SHP77 treated with DMSO at 0.1 percent for 48 hours (cell line): ENCODE results near the gene C16orf89.
"Not testable (repeated sequence)": the region's sequence is repeated elsewhere in the genome, so short reads cannot be mapped to it uniquely, and the experiment has no call there.

ENCODE experiments used
- DNase-seq: peaks from one replicate; lab custom pipeline; 2025; lab: John Stamatoyannopoulos, UW

The C16orf89 gene

GRCh38 chr16:5060073-5060641 is 5.6 kb downstream of the C16orf89 start:
- no peak for DNase-seq

GRCh38 chr16:5059386-5060072 is 6.2 kb downstream of the C16orf89 start:
- DNase-seq: no peak

- no peak for DNase-seq
Observed at GRCh38 chr16:5058476-5058875, 7.3 kb downstream of the C16orf89 start.

GRCh38 chr16:5056352-5056751 is 9.4 kb downstream of the C16orf89 start:
- no peak for DNase-seq

- DNase-seq: no peak
Observed at GRCh38 chr16:5054876-5055865, 10.6 kb downstream of the C16orf89 start.

- no peak for DNase-seq
Observed at GRCh38 chr16:5046914-5047313, 18.8 kb downstream of the C16orf89 start.

GRCh38 chr16:5045499-5046115 is 20.1 kb downstream of the C16orf89 start:
- no peak for DNase-seq

GRCh38 chr16:5044581-5044980 is 21.2 kb downstream of the C16orf89 start:
- not testable (repeated sequence) for DNase-seq

- DNase-seq: no peak
Observed at GRCh38 chr16:5044011-5044540, 21.7 kb downstream of the C16orf89 start.

- DNase-seq: no peak
Observed at GRCh38 chr16:5042574-5043171, 23.1 kb downstream of the C16orf89 start.

- no peak for DNase-seq
Observed at GRCh38 chr16:5041600-5042133, 24.1 kb downstream of the C16orf89 start.

GRCh38 chr16:5040451-5040850 is 25.3 kb downstream of the C16orf89 start:
- DNase-seq: no peak

- DNase-seq: no peak
Observed at GRCh38 chr16:5036228-5037156, 29.3 kb downstream of the C16orf89 start.

GRCh38 chr16:5035909-5036227 is 29.9 kb downstream of the C16orf89 start:
- DNase-seq: no peak

- no peak for DNase-seq
Observed at GRCh38 chr16:5034167-5034523, 31.6 kb downstream of the C16orf89 start.

GRCh38 chr16:5033256-5034166 is 32.2 kb downstream of the C16orf89 start, which contains the start of gene NAGPA:
Gene NAGPA (minus strand): TSS chr16:5033935. CDS start chr16:5033914, 21 bp downstream.
- DNase-seq: peak; percentile 10

GRCh38 chr16:5032748-5033167 is 33.0 kb downstream of the C16orf89 start:
- no peak for DNase-seq

- DNase-seq: no peak
Observed at GRCh38 chr16:5031601-5032000, 34.2 kb downstream of the C16orf89 start.

GRCh38 chr16:5030251-5030870 is 35.4 kb downstream of the C16orf89 start:
- DNase-seq: no peak
